Calu3 (cell line): Measurements from ENCODE around the gene ANXA9. TPM values are rescaled to one million over a fixed set of nuclear protein-coding genes. Genes with fewer than 3 reads are reported as not detected.

Experiments used
- BruUV-seq: library from RNA; stranded (reverse); fragments of 400-500 nt; replicated peaks from 2 replicates; lab custom pipeline; 2021; lab: Mats Ljungman, UMichigan
- CTCF ChIA-PET: fragments of 300-600 bp; sonication (Branson Sonifier 250); formaldehyde crosslinking; loops from one replicate; lab custom pipeline; 2022; ENCODE audit warnings: antibody characterized with exemption; lab: Charles Lee
- DNase-seq: peaks from one replicate; pipeline ENCODE4 v3.0.0; 2022
- H3K27ac Mint-ChIP-seq: one replicate; pipeline ENCODE4 v1.8.0; 2022; ENCODE audit warnings: mixed read lengths; ENCODE audit not compliant: unreplicated experiment
- H3K27me3 Mint-ChIP-seq: one replicate; pipeline ENCODE4 v1.8.0; 2022; ENCODE audit warnings: mixed read lengths; ENCODE audit not compliant: unreplicated experiment
- H3K36me3 Mint-ChIP-seq: one replicate; pipeline ENCODE4 v1.8.0; 2022; ENCODE audit warnings: mild to moderate bottlenecking, moderate library complexity, mixed read lengths; ENCODE audit not compliant: insufficient read depth, unreplicated experiment
- H3K4me1 Mint-ChIP-seq: one replicate; pipeline ENCODE4 v1.8.0; 2022; ENCODE audit warnings: mild to moderate bottlenecking, low read depth, mixed read lengths; ENCODE audit not compliant: unreplicated experiment
- H3K4me3 Mint-ChIP-seq: one replicate; pipeline ENCODE4 v1.8.0; 2022; ENCODE audit warnings: mild to moderate bottlenecking, low read depth, moderate library complexity, mixed read lengths; ENCODE audit not compliant: unreplicated experiment
- H3K9me3 Mint-ChIP-seq: one replicate; pipeline ENCODE4 v1.8.0; 2022; ENCODE audit warnings: low read depth, mixed read lengths; ENCODE audit not compliant: unreplicated experiment
- CTCF ChIP-seq: fragments of 200-600 bp; IDR thresholded peaks from one replicate; pipeline ENCODE4 v1.8.0; 2022; ENCODE audit warnings: antibody characterized with exemption; ENCODE audit not compliant: unreplicated experiment
- intact Hi-C: fragments of 100-400 bp; cut with micrococcal nuclease; formaldehyde crosslinking; loops from one replicate; pipeline ENCODE4 v1.10.0; 2022; ENCODE audit not compliant: unreplicated experiment
- total RNA-seq: library from RNA; stranded (reverse); gene quantifications from 2 replicates; pipeline ENCODE4 v1.2.3, GENCODE V29; 2022

ANXA9 gene
- total RNA-seq, 1 experiment from 2014 or later = 15.4 TPM

GRCh38 chr1:150964164-150964489, 18.0 kb upstream of the ANXA9 start:
- CTCF ChIA-PET = no interaction called here
- TF ChIP-seq CTCF = no peak
- no peaks in the 10 kb centered on the region for H3K9me3 Mint-ChIP-seq
- H3K36me3 Mint-ChIP-seq = peaks cover 91% of the 10 kb centered on the region
- DNase-seq = no peak
- TSS peak; percentile 13 for BruUV-seq
- intact Hi-C loops = no loop called here
- no peak overlapping the region for H3K4me3 Mint-ChIP-seq
- no peaks in the 10 kb centered on the region for H3K4me1 Mint-ChIP-seq
- H3K27ac Mint-ChIP-seq = peak overlapping the region; percentile 52
- no peaks in the 10 kb centered on the region for H3K27me3 Mint-ChIP-seq

- CTCF ChIA-PET = interaction anchor here (0.7 kb wide), 1 partner anchor 289 kb away, joined by 3 read pairs; no protein-coding TSS in a partner anchor
Observed at GRCh38 chr1:150965605-150966004, 16.5 kb upstream of the ANXA9 start.

GRCh38 chr1:150966011-150966410, 16.1 kb upstream of the ANXA9 start:
- CTCF ChIA-PET = interaction anchor here (0.7 kb wide), 1 partner anchor 290 kb away, joined by 3 read pairs; no protein-coding TSS in a partner anchor
- intact Hi-C loops = no loop called here
- peaks cover 73% of the 10 kb centered on the region for H3K36me3 Mint-ChIP-seq
- H3K4me1 Mint-ChIP-seq = peaks cover 6% of the 10 kb centered on the region
- no peaks in the 10 kb centered on the region for H3K27me3 Mint-ChIP-seq
- BruUV-seq = no TSS peak
- TF ChIP-seq CTCF = no peak
- no peak overlapping the region for H3K4me3 Mint-ChIP-seq
- H3K27ac Mint-ChIP-seq = no peak overlapping the region
- no peak for DNase-seq
- no peaks in the 10 kb centered on the region for H3K9me3 Mint-ChIP-seq

More at GRCh38 chr1:150965605-150966004, 16.5 kb upstream of the ANXA9 start:
- H3K27ac Mint-ChIP-seq = no peak overlapping the region
- TSS peak; percentile 46 for BruUV-seq
- H3K4me3 Mint-ChIP-seq = no peak overlapping the region
- intact Hi-C loops = no loop called here
- H3K4me1 Mint-ChIP-seq = peaks cover 2% of the 10 kb centered on the region
- DNase-seq = no peak
- peaks cover 77% of the 10 kb centered on the region for H3K36me3 Mint-ChIP-seq
- no peaks in the 10 kb centered on the region for H3K9me3 Mint-ChIP-seq
- H3K27me3 Mint-ChIP-seq = no peaks in the 10 kb centered on the region
- TF ChIP-seq CTCF = no peak

- intact Hi-C loops = no loop called here
- no peaks in the 10 kb centered on the region for H3K27me3 Mint-ChIP-seq
- no peak overlapping the region for H3K27ac Mint-ChIP-seq
- no peak for DNase-seq
- no peaks in the 10 kb centered on the region for H3K9me3 Mint-ChIP-seq
- H3K4me1 Mint-ChIP-seq = peaks cover 26% of the 10 kb centered on the region
- CTCF ChIA-PET = no interaction called here
- no TSS peak for BruUV-seq
- H3K36me3 Mint-ChIP-seq = peaks cover 68% of the 10 kb centered on the region
- no peak overlapping the region for H3K4me3 Mint-ChIP-seq
- TF ChIP-seq CTCF = no peak
Observed at GRCh38 chr1:150967936-150968335, 14.2 kb upstream of the ANXA9 start.
